ENCODE measurements around the gene GOSR1. TPM values are rescaled to one million over a fixed set of nuclear protein-coding genes. Genes with fewer than 3 reads are reported as not detected.
"Not testable (repeated sequence)": the region's sequence is repeated elsewhere in the genome, so short reads cannot be mapped to it uniquely, and the experiment has no call there.

GOSR1 gene
- total RNA-seq, 2 experiments from 2014 or later: 47.0 to 48.6 TPM

DNA sequence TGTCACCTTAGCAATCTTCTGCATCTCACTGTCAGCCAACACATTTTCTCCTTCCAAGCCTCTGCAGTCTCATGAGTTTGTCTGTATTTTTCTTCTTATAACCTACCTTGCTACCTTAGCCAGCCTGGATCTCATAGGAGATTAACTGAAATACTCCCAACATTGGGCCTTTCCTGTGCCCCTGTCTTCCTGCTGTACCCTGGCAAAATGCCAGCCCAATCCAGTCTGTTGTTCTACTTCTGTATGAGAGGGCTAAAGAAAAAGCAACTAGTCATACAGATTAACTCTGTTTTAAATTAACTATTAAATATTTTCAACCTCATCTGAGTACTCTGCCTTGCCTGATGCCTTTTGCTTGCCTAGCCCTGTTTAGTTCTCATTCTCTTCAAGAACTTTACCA lies 18.4 kb downstream of the GOSR1 start:
- POLR2A ChIA-PET: no interaction called here
- CTCF ChIA-PET: no interaction called here

DNA sequence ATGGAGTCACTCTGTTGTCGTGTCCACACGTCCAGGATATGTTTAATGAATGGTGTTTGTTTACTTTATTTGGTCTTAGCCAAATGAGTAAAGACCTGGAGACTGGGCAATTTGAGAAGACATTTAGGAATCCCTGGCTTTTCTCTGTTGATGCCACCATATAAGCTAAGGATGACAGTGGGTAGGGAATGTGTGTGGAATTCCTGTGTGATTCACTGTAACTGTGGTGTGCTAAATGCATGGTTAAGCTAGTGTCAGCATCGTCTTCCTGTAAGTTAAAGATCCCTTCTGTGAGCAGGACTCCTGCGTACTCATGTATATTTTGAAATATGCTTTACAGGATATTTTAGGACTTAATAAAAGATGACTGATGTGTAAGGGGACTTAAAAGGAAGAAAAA lies 26.4 kb downstream of the GOSR1 start:
- CTCF ChIA-PET: no interaction called here
- POLR2A ChIA-PET: no interaction called here

DNA sequence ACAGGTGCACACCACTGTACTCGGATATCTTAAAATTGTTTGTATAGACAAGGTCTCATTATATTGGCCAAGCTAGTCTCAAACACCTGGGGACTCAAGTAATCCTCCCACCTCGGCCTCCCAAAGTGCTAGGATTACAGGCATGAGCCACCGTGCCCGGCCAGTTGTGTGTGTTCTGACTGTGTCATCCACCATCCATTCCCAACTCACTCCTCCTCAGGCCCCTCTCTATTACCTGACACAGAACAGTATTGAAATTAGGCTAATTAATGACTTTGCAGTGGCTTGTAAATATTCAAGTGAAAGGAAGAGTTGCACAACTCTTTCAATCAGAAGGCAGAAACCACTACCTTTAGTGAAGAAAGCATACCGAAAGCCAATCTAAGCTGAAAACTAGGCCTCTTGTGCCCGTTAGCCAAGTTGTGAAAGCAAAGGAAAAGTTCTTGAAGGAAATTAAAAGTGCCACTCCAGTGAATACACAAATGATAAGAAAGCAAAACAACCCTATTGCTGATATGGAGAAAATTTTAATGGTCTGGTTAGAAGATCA lies 28.7 kb downstream of the GOSR1 start:
- ChIA-PET CTCF (interaction anchor here (0.6 kb wide), 1 partner anchor 204 kb away, joined by 3 read pairs; no protein-coding TSS in a partner anchor), POLR2A (no interaction called here)

DNA sequence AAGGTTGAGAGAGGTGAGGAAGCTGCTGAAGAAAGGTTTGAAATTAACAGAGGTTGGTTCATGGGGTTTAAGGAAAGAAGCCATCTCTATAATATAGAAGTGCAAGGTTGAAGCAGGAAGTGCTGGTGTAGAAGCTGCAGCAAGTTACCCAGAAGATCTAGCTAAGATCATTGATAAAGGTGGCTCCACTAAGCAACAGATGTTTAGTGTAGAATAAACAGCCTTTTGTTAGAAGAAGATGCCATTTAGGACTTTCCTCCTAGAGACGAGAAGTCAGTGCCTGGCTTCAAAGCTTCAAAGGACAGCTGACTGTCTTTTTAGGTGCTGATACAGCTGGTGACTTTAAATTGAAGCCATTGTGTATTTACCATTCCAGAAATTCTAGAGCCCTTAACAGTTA lies 29.3 kb downstream of the GOSR1 start:
- ChIA-PET POLR2A (no interaction called here), CTCF (no interaction called here)

DNA sequence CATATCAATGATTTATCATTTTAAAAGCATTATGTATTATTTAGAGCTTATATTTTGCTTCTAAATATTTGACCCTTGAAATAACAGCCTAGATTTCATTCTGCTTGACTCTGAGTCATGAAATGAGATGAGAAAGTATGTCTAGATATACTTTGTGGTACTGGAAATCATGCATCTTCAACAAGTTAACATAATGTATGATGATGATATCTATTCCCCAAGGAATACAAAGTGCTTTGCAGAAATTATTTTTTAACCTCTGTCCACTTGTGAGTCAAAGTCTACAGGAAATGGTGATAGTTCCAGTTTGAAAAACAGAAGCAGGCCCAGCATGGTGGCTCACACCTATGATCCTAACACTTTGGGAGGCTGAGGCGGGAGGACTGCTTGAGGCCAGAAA lies 36.1 kb downstream of the GOSR1 start:
- CTCF ChIA-PET: no interaction called here
- POLR2A ChIA-PET: no interaction called here

DNA sequence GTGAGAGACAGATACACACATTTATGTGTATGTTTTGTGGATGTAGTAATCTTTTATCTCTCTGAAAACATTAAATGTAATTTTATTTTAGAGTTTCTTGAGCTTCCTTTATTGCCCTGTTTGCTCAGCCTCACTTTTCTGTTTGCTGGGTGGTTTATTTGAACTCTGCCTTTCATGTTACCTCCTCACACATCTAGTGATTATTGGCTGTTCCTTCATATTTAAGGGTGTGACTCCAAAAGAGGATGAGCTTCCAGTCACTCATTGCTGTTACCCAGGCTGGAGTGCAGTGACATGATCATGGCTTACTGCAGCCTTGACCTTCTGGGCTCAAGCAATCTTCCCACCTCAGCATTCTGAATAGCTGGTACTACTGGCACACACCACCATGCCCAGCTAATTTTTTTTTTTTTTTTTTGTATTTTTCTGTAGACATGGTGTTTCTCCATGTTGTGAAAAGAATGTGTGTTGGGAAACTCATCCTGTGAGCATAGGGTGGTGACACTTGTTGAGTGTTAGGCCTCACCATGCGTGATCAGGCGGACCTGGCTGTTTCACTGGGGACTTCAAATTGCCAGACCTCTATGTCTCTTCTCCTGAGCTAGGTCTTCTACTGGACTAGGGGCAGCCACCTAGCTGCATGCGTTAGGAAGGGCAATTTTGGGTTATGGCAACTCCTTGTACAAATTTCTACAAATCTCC lies 37.8 kb downstream of the GOSR1 start:
- POLR2A ChIA-PET: no interaction called here
- CTCF ChIA-PET: interaction anchor here (0.6 kb wide), 1 partner anchor 184 kb away, joined by 5 read pairs; no protein-coding TSS in a partner anchor

DNA sequence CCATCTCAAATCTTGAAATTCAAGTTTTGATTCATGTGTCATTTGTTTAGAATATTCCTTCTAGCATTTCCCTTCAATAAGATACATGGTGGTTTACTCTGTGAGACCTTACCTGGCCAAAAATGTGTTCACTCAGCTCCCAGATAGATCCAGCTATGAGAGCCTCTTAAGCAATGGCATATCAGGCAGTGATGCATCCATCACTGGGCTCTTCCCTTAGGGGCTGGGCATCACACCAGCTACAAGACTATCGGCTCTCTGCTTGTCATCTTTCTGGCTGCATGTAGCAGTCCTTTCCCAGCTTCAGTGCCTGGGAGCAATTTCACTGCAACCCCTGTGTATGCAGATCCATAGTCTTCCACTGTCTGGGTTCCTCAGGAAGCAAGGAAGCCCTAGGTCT lies 40.6 kb downstream of the GOSR1 start:
- POLR2A ChIA-PET: no interaction called here
- CTCF ChIA-PET: no interaction called here

DNA sequence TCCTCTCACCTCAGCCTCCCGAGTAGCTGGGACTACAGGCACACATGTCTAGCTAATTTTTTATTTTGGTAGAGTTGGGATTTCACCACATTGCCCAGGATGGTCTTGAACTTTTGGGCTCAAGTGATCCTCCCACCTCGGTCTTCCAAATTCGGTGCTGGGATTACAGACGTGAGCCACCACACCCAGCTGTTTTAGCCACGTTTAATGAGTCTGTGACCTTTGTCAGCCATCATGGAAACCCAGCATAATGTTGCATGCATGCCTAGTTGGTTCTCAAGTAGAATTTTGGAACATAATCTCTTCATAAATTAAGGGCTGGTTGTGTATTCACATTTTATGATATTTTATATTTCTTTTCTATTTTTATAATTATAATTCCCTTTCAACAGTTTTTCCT lies 42.0 kb downstream of the GOSR1 start:
- CTCF ChIA-PET: no interaction called here

DNA sequence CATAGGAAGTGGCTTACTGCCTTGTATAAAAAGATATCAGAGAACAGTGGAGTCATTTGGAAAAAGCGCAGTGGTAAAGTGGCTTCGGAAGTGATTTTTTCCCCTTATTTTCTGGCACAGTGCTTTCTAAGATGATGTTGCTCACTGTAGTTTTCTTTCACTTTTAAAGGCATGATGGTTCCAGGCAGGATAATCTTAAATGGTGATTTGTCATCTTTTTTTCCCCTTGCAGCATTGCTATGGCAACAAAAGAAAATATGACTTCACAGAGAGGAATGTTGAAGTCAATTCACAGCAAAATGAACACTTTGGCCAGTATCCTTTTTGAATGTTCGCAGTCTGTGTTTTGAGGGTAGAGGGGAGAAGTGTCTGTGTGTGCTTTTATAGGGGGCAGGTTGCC lies 42.5 kb downstream of the GOSR1 start:
- POLR2A ChIA-PET: no interaction called here
- CTCF ChIA-PET: no interaction called here

More for the DNA sequence above, 42.0 kb downstream of the GOSR1 start:
- POLR2A ChIA-PET: no interaction called here

DNA sequence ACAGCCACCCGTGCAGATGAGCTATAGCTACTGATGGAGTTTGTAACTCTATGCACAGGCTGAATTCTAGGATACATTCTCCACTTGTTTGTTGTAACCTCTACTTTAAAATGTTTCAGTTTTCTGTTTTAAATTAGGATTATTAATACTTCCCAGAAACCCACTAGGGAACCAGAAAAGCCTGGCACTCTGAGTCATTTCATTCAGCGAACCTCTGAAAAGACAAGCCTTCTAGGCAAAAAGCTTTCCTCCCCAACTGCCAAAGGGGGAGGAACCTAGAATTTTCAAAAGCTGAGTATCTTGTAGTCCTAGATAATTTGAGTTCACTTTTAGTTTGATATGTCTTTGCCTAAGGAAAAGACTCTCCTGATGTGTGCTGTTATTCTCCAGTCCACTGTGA lies 43.2 kb downstream of the GOSR1 start:
- CTCF ChIA-PET: no interaction called here

DNA sequence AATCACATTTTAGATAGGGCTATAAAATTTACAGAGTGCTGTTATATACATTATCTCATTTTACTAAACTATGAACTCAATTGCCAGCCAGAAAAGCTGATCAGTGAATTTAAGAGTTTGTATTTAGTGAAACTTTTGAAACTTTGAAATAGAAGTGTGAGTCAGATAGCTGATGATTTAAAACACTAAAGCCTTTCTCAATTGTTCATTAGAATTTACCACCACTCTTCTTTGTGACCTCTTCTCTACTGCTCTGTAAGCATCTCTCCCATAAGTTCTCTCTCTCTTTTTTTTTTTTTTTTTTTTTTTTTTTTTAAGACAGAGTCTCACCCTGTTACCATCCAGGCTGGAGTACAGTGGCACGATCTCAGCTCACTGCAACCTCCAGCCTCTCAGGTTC lies 43.7 kb downstream of the GOSR1 start:
- ChIA-PET POLR2A (no interaction called here), CTCF (no interaction called here)

More for the DNA sequence above, 43.2 kb downstream of the GOSR1 start:
- POLR2A ChIA-PET: no interaction called here

DNA sequence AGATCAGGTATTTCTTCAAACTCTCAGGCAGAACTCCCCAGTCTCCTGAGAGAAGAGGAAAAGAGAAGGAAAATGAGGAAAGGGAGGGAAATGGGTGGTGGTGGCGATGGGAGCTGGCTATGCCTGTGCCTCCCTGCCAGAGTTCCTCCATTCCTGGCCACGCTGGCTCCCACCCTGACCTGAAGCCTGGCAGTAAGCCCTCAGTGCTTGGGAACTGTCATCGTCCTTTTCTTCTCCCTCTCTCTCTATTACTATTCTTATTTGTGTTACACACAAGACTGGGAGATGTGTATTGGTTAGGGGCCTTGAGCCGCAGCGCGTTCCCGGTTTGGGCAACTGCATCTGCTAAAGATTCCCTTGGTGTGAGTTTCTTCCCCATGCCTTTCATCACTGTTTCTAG lies 44.6 kb downstream of the GOSR1 start:
- ChIA-PET CTCF (interaction anchor here (0.6 kb wide), 1 partner anchor 341 kb away, joined by 3 read pairs; no protein-coding TSS in a partner anchor), POLR2A (no interaction called here)

DNA sequence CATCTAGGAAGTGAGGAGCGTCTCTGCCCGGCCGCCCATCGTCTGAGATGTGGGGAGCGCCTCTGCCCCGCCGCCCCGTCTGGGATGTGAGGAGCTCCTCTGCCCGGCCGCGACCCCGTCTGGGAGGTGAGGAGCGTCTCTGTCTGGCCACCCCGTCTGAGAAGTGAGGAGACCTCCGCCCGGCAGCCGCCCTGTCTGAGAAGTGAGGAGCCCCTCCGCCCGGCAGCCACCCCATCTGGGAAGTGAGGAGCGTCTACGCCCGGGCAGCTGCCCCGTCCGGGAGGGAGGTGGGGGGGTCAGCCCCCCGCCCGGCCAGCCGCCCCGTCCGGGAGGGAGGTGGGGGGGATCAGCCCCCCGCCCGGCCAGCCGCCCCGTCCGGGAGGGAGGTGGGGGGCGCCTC lies 46.0 kb downstream of the GOSR1 start:
- POLR2A ChIA-PET, CTCF ChIA-PET: not testable (repeated sequence)

DNA sequence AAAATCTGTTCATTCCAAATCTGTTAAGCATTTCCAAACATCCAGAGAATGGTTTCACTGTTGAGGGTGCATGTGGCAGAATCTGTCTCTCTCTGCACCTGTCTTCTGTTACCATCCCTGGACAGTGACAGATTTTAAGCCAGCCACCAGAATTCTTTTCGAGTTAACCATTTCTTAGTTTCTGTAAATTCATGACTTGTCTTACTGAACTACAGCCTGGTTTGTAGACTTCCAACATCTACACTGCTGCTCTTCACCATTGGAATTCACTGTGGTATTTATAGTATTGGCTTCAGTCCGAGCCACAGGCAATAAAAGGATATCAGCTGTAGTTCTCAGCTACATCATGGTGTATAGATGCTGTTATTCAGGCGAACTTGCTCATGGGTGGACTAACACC lies 47.6 kb downstream of the GOSR1 start:
- ChIA-PET POLR2A (no interaction called here), CTCF (no interaction called here)

DNA sequence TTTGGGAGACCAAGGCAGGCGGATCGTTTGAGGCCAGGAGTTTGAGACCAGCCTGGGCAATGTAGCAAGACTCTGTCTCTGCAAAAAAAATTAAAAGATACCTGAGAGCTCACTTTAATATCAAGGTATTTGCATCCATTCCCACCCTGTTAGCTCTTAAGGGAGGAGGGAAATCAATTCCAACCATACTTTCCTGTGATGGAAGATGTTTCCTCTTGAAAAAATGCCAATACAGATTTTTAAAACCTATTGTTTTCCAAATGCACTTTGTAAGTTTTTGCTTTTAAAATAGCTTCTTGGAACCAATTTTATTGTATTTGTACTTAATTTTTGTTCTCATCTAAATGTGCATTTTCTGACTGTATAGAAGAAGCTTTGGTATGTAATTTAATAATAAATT lies 49.2 kb downstream of the GOSR1 start:
- POLR2A ChIA-PET: no interaction called here
- CTCF ChIA-PET: no interaction called here

DNA sequence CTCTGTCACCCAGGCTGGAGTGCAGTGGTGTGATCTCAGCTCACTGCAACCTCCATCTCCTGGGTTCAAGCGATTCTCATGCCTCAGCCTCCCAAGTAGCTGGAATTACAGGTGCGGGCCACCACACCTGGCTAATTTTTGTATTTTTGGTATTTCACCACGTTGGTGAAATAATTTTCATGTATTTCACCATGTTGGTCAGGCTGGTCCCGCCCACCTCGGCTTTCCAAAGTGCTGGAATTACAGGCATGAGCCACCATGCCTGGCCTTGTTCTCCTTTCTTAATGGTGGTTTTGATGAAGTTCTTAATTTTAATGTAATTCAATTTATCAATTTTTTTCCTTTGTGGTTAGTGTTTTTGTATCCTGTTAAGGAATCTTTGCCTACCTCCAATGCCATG lies 51.5 kb downstream of the GOSR1 start:
- POLR2A ChIA-PET: interaction anchor here (0.6 kb wide), 1 partner anchor 51 kb away, joined by 3 read pairs; no protein-coding TSS in a partner anchor
- CTCF ChIA-PET: not testable (repeated sequence)

DNA sequence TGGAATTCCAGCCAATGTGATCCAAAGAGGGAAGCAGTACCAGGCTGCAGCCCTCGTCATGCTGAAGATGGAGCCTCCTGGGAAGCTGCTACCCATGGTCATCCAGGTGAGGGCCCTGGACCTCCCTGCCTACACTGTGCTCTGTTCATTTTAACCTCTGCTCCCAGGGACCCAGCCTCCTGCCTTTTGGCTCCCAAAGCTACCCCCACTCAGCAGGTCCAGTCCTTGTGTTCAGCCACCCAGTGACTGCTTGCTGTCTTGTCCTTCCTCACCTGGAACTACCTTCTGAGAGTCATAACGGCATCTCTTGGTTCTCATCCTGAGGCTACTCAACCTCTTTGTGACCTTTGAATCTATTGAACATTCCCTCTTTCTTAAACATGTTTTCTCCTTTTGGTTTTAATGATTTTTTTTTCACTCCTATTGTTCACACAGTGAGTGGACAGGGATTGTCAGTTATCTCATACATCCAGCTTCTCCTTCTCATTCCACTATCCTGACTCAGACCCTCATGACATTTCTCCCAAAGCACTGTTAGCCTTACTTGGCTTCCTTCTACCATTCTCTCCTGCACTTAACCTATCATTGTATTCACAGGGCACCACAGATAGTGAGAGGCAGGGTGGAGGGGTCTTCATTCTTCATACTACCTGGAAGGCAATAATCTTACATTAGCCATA lies 53.3 kb downstream of the GOSR1 start:
- POLR2A ChIA-PET: no interaction called here
- CTCF ChIA-PET: no interaction called here

DNA sequence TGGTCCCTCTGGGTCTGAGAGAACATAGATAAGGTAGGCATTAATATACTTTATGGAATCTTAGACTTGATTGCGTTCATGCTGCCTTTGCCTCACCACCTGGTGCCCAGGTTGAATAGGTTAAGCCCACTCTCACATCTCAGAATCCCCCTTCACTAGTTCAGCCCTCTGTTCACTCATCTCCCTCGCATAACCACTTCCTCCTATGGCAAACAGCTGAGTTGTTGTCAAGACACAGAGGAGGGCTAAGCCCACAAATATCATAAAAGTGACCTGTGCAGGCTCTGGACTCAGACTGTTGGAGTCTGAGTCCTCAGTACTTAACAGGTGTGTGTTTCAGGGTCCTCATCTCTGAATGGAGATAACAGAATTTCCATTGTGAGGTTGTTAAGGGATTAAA lies 55.7 kb downstream of the GOSR1 start:
- POLR2A ChIA-PET: interaction anchor here (0.6 kb wide), 1 partner anchor 433 kb away, joined by 3 read pairs; no protein-coding TSS in a partner anchor
- CTCF ChIA-PET: no interaction called here

DNA sequence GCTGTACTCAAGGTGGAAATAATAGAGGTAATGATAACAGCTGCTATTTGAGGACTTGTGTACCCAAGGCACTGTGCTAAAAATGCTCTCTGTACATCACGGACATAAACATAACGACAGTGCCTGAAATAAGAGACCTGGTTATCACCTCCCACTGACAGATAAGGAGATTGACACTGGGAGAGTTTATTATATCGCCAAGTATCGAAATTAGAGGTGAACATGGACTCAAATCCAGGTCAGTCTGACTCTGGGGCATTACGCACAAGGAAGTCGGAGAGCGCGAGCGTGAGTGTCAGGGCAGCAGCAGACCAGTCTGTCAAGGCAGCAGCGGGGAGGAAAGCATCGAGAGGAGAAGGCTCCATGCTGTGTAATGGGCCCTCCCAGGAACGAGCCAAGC lies 57.1 kb downstream of the GOSR1 start:
- ChIA-PET POLR2A (no interaction called here), CTCF (interaction anchor here (0.6 kb wide), 1 partner anchor 33 kb away, joined by 3 read pairs; no protein-coding TSS in a partner anchor)

DNA sequence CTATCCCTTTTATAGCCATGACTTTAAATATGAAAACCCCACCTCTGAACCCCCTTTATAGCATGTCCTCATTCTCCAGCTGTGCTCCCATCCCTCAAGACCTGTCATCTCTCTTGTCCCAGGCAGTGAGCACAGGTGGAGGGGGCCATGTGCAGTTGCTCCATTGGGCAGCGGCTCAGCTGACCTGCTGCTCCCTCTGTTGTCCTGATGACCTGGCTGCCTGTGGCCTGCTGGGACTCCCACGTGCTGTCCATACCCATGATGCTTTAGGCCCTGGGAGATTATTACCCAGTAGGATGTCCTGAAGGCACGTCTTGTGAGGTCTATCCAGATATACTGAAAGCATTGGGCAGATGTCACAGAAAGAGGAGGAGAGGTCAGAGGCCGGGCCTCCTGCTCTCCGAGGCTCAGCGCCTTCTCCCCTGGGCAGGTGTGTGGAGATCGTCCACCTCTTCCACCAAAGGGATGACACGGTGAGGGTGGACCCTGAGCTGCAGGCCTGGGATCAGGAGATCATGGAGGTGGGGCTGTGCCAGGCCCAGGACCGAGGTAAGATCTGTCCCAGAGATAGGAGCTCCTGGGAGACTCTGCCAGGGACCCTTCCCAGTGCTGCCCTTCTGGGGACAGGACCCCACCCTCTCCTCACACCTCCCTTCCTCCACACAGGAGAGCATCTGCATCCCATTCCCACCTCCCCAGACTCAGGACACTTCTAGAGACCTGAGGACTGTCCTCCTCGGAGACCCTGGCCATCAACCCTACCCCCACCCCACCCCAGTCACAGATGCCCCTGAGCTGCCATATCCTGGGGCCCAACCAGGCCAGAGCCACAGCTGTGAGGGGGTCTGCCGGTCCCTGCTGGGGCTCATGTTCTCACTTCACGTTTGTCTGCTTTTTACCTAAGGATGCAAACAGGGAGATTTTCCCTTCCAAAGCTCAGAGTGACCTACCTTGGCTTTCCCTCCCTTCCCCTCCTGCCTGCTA lies 58.0 kb downstream of the GOSR1 start:
- ChIA-PET POLR2A (no interaction called here), CTCF (interaction anchor here (0.6 kb wide), 1 partner anchor 34 kb away, joined by 3 read pairs; no protein-coding TSS in a partner anchor)

Measured in activated CD8-positive, alpha-beta memory T cell treated with anti-CD3 and anti-CD28 coated beads for 36 hours (primary cell).